Stomach (tissue), 4 donors: ENCODE results near the gene LUZP2.

Experiments
- EP300 ChIP-seq: sonication (generic); formaldehyde crosslinking; IDR thresholded peaks from one replicate; pipeline ENCODE4 v1.6.1; 2017; ENCODE audit warnings: antibody characterized with exemption
- TF ChIP-seq, protein P1 (sequence below), 7 experiments: fragments of 450-650 bp in 4 of 7; fragments of 200-600 bp in 3 of 7; sonication (generic) in 3 of 7; IDR thresholded peaks; one replicate each; pipeline ENCODE4 v1.5.1; 2016 to 2019; ENCODE audit warnings: antibody characterized with exemption in 7 of 7, control low read depth in 2 of 7, mild to moderate bottlenecking in 1 of 7

DNA sequence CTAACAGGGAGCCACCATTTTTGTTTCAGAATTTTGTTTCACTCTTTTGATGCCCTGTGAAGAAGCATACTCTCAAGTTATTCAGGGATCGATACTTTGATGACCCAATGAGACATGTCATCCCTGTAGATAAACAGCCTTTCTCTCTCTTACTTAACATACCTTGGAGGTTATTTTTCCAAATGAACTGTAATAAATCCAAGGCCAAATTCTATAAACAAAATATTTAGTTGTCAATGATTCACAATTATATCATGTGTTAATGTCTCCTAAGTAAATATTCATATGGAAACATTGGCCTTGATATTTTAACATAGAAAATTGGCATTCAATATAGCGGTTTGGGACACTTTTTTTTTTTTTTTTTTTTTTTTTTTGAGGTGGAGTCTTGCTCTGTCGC is 97.5 kb downstream of the LUZP2 start:
- TF ChIP-seq, protein P1, sequence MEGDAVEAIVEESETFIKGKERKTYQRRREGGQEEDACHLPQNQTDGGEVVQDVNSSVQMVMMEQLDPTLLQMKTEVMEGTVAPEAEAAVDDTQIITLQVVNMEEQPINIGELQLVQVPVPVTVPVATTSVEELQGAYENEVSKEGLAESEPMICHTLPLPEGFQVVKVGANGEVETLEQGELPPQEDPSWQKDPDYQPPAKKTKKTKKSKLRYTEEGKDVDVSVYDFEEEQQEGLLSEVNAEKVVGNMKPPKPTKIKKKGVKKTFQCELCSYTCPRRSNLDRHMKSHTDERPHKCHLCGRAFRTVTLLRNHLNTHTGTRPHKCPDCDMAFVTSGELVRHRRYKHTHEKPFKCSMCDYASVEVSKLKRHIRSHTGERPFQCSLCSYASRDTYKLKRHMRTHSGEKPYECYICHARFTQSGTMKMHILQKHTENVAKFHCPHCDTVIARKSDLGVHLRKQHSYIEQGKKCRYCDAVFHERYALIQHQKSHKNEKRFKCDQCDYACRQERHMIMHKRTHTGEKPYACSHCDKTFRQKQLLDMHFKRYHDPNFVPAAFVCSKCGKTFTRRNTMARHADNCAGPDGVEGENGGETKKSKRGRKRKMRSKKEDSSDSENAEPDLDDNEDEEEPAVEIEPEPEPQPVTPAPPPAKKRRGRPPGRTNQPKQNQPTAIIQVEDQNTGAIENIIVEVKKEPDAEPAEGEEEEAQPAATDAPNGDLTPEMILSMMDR (IDR thresholded peaks at IDR 0.05): no peak
- no peak for TF ChIP-seq EP300
